ENCODE results near the gene PRKAR2A. TPM values are rescaled to one million over a fixed set of nuclear protein-coding genes. Genes with fewer than 3 reads are reported as not detected.

The PRKAR2A gene
- total and polyA plus RNA-seq, 8 donors = 6.9 to 65.9 (median 22.4) TPM

- Histone ChIP-seq H3K27ac (peak overlapping the region; percentile 94 to 99 (median 97)), H3K9me3 (no peaks in the 10 kb centered on the region), H3K4me3 (peak overlapping the region; percentile 79 to 95 (median 86)), H3K27me3 (no peaks in the 10 kb centered on the region), H3K36me3 (no peaks in the 10 kb centered on the region), H3K4me1 (peaks cover 19 to 30% (median 27%) of the 10 kb centered on the region in 4 donors)
- 0 to 1% (median 0%) methylated on average over 10 to 42 of the region's 42 CpGs for WGBS, 5 donors
- DNase-seq = peak; percentile 90 to 93
- TF ChIP-seq POLR2AphosphoS5 (IDR thresholded peaks at IDR 0.05) = peak; percentile 5 to 16 (median 12)
- no peak for TF ChIP-seq CTCF (IDR thresholded peaks at IDR 0.05)
- no peak for TF ChIP-seq EP300 (IDR thresholded peaks at IDR 0.05)
- TF ChIP-seq POLR2A (IDR thresholded peaks at IDR 0.05) = no peak
- intact Hi-C loops (cut with DNase I; ENCODE audit: low total_unique reads) = no loop called here
Observed at GRCh38 chr3:48847053-48847503, 596 bp downstream of the PRKAR2A start.

- no peaks in the 10 kb centered on the region for H3K36me3 ChIP-seq
- H3K27ac ChIP-seq = no peak overlapping the region
- no peak for TF ChIP-seq EP300 (IDR thresholded peaks at IDR 0.05)
- no peak for TF ChIP-seq CTCF (IDR thresholded peaks at IDR 0.05)
- peaks cover 19 to 30% (median 27%) of the 10 kb centered on the region in 4 donors for H3K4me1 ChIP-seq
- no peaks in the 10 kb centered on the region for H3K9me3 ChIP-seq
- DNase-seq = peak in 1 of 2 donors; percentile 23
- whole genome bisulfite sequencing, 5 donors = 37 to 50% (median 46%) methylated on average over 2 of the region's 2 CpGs
- H3K27me3 ChIP-seq = no peaks in the 10 kb centered on the region
- H3K4me3 ChIP-seq = peak overlapping the region in 2 of 4 donors; percentile 79 to 88
- intact Hi-C loops (cut with DNase I; ENCODE audit: low total_unique reads) = no loop called here
Observed at GRCh38 chr3:48845170-48845569, 2.5 kb downstream of the PRKAR2A start.

GRCh38 chr3:48837163-48837562, 10.5 kb downstream of the PRKAR2A start:
- no peaks in the 10 kb centered on the region for H3K9me3 ChIP-seq
- peaks cover 0 to 17% (median 14%) of the 10 kb centered on the region in 4 donors for H3K36me3 ChIP-seq
- H3K4me3 ChIP-seq = no peak overlapping the region
- DNase-seq = no peak
- TF ChIP-seq EP300 (IDR thresholded peaks at IDR 0.05) (no peak), CTCF (IDR thresholded peaks at IDR 0.05) (no peak), POLR2AphosphoS5 (IDR thresholded peaks at IDR 0.05) (no peak), POLR2A (IDR thresholded peaks at IDR 0.05) (no peak)
- peaks cover 0 to 10% (median 4%) of the 10 kb centered on the region in 4 donors for H3K4me1 ChIP-seq
- no peak overlapping the region for H3K27ac ChIP-seq
- intact Hi-C loops (cut with DNase I; ENCODE audit: low total_unique reads) = no loop called here
- no peaks in the 10 kb centered on the region for H3K27me3 ChIP-seq
- 72 to 90% (median 82%) methylated on average over 2 of the region's 2 CpGs for WGBS, 5 donors

GRCh38 chr3:48835650-48836366, 11.9 kb downstream of the PRKAR2A start:
- no peak overlapping the region for H3K27ac ChIP-seq
- no peak overlapping the region for H3K4me3 ChIP-seq
- intact Hi-C loops (cut with DNase I; ENCODE audit: low total_unique reads) = no loop called here
- no peak for DNase-seq
- no peaks in the 10 kb centered on the region for H3K27me3 ChIP-seq
- WGBS, 5 donors = 92 to 95% (median 93%) methylated on average over 11 of the region's 11 CpGs
- H3K36me3 ChIP-seq = peaks cover 0 to 17% (median 14%) of the 10 kb centered on the region in 4 donors
- no peaks in the 10 kb centered on the region for H3K9me3 ChIP-seq
- H3K4me1 ChIP-seq = peaks cover 0 to 21% (median 9%) of the 10 kb centered on the region in 4 donors
- TF ChIP-seq EP300 (IDR thresholded peaks at IDR 0.05) (no peak), POLR2AphosphoS5 (IDR thresholded peaks at IDR 0.05) (no peak)

- Histone ChIP-seq H3K4me1 (peaks cover 0 to 24% (median 7%) of the 10 kb centered on the region in 4 donors), H3K36me3 (peaks cover 0 to 3% (median under 1%) of the 10 kb centered on the region in 4 donors), H3K9me3 (no peaks in the 10 kb centered on the region), H3K27me3 (no peaks in the 10 kb centered on the region), H3K4me3 (no peak overlapping the region), H3K27ac (no peak overlapping the region)
- TF ChIP-seq EP300 (IDR thresholded peaks at IDR 0.05) = no peak
- TF ChIP-seq POLR2AphosphoS5 (IDR thresholded peaks at IDR 0.05) = no peak
- no peak for TF ChIP-seq POLR2A (IDR thresholded peaks at IDR 0.05)
- TF ChIP-seq CTCF (IDR thresholded peaks at IDR 0.05) = no peak
- peak in 1 of 2 donors; percentile 25 for DNase-seq
- intact Hi-C loops (cut with DNase I; ENCODE audit: low total_unique reads) = no loop called here
Observed at GRCh38 chr3:48832684-48833083, 15.0 kb downstream of the PRKAR2A start.
